Chondrocyte (in vitro differentiated cells): ENCODE results near the gene MTRF1. TPM values are rescaled to one million over a fixed set of nuclear protein-coding genes. Genes with fewer than 3 reads are reported as not detected.

Source experiments
- DNase-seq: peaks from one replicate; pipeline ENCODE4 v3.0.0; 2021; ENCODE audit warnings: mixed read lengths, low spot score
- H3K27ac Mint-ChIP-seq: one replicate; pipeline ENCODE4 v1.8.0; 2021; ENCODE audit warnings: mild to moderate bottlenecking, moderate library complexity, mixed read lengths; ENCODE audit not compliant: unreplicated experiment
- H3K27me3 Mint-ChIP-seq: 2 replicates; pipeline ENCODE4 v1.8.0; 2021; ENCODE audit warnings: low read depth, mixed read lengths
- H3K36me3 Mint-ChIP-seq: 2 replicates; pipeline ENCODE4 v1.8.0; 2021; ENCODE audit warnings: low read depth, mixed read lengths
- H3K4me1 Mint-ChIP-seq: 2 replicates; pipeline ENCODE4 v1.8.0; 2021; ENCODE audit warnings: low read depth, mild to moderate bottlenecking, mixed read lengths
- H3K4me3 Mint-ChIP-seq: one replicate; pipeline ENCODE4 v1.8.0; 2021; ENCODE audit warnings: mild to moderate bottlenecking, moderate library complexity, mixed read lengths; ENCODE audit not compliant: unreplicated experiment
- H3K9me3 Mint-ChIP-seq: 2 replicates; pipeline ENCODE4 v1.8.0; 2021; ENCODE audit warnings: low read depth, mixed read lengths
- total RNA-seq: library from RNA; stranded (reverse); gene quantifications from 3 replicates; pipeline ENCODE4 v1.2.1, GENCODE V29; 2021
- TF ChIP-seq, protein P1 (sequence below): fragments of 200-600 bp; sonication (generic); IDR thresholded peaks from 2 replicates; pipeline ENCODE4 v1.5.0; 2021; ENCODE audit warnings: antibody characterized with exemption, mild to moderate bottlenecking, moderate library complexity

The MTRF1 gene
- total RNA-seq, 1 donor from 2014 or later: 8.2 TPM

DNA sequence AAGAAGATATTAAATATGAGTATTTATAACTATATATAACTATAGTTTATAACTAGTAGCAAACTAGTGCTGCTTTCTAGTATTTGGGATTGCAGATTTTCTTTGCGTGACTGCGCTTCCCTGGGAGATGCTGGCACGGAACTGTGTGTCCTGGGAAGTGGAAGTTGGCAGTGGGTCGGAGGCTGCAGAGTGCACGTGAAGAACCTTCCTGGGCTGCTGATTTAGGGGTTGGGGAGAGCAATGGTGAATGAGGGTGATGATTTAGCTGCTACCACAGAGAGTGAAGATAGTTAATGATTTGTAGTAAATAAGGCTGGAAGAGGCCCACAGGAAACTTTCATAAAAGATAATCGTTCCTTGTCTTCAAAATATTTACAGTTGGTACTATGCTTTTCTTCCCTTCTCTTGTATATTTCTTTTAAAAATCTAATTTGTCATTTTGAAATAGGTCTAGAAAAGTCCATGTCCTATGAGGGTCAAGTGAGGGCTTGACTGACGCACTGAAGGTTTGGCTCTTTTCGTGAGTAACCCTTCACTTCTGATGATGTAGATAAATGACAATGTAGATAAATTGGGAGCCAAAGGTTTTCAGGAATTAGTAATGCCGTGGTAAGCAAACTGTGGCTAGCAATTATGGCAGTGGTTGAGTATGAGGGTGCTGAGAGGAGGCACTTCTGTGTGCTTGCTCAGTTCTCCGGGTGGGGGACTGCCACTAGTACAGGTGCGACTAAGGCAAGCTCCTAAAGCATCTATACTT, 44.7 kb upstream of the MTRF1 start:
- no peak overlapping the region for H3K27ac Mint-ChIP-seq
- peaks cover 27% of the 10 kb centered on the region for H3K4me1 Mint-ChIP-seq
- H3K27me3 Mint-ChIP-seq: no peaks in the 10 kb centered on the region
- DNase-seq: no peak
- H3K36me3 Mint-ChIP-seq: no peaks in the 10 kb centered on the region
- TF ChIP-seq, protein P1, sequence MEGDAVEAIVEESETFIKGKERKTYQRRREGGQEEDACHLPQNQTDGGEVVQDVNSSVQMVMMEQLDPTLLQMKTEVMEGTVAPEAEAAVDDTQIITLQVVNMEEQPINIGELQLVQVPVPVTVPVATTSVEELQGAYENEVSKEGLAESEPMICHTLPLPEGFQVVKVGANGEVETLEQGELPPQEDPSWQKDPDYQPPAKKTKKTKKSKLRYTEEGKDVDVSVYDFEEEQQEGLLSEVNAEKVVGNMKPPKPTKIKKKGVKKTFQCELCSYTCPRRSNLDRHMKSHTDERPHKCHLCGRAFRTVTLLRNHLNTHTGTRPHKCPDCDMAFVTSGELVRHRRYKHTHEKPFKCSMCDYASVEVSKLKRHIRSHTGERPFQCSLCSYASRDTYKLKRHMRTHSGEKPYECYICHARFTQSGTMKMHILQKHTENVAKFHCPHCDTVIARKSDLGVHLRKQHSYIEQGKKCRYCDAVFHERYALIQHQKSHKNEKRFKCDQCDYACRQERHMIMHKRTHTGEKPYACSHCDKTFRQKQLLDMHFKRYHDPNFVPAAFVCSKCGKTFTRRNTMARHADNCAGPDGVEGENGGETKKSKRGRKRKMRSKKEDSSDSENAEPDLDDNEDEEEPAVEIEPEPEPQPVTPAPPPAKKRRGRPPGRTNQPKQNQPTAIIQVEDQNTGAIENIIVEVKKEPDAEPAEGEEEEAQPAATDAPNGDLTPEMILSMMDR: no peak
- no peaks in the 10 kb centered on the region for H3K9me3 Mint-ChIP-seq
- no peak overlapping the region for H3K4me3 Mint-ChIP-seq

DNA sequence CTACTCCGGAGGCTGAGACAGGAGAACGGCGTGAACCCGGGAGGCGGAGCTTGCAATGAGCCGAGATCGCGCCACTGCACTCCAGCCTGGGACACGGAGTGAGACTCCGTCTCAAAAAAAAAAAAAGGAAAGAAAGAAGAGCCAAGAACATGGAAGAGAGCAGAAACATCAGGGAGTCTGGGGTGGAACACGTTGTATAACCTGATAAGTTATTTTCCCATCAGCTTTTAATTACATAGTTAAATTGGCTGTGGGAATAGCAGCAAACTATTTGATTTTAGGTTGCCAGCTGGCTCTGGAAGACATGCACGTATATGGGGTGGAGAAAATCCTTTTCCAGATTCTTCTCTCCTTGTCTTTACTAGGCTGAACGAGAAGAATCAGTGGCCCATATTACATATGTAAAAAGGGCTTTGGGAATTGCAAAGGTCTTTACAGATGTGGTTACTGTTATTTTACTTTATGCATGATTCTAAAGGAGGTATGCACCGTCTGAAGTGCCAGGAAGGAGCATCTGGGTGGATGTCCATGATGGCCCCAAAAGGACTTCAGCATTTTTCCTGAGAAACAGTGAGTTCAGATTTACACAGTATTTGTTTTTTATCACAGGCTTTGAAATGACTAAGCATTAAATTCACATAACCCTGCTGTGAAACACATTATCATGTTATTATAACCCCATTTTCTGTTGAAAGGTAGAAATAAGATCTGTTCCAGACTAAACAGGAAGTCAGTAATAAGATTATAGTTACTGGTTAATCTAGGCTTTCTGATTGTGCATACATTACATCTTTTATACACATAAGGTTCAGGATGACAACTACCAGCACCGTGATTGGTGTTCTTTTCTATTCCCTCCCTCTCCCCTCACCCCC, 43.1 kb upstream of the MTRF1 start:
- Mint-ChIP-seq H3K36me3 (no peaks in the 10 kb centered on the region), H3K4me3 (no peak overlapping the region), H3K27ac (peak overlapping the region; percentile 46), H3K4me1 (peaks cover 20% of the 10 kb centered on the region), H3K9me3 (no peaks in the 10 kb centered on the region), H3K27me3 (no peaks in the 10 kb centered on the region)
- no peak for DNase-seq
- TF ChIP-seq, protein P1: no peak

DNA sequence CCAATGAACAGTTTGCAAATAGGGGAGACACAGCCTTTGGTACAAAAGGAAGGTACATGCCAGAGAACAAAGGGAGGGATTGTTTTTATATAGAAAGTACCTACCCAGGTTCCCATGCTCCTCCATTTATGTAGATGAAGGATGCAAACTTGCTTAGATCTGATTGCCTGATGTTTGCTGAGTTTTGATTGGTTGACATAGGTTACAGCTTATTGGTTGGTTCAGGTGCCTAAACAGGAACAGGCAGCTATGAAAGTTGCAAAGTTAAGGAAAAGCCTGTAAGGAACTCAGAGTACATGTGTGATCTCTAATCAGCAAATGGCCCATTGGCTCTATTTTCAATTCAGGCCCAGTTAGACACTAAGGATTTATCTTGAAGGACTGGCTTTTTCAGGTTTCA, 41.2 kb upstream of the MTRF1 start:
- H3K36me3 Mint-ChIP-seq: no peaks in the 10 kb centered on the region
- H3K4me1 Mint-ChIP-seq: peaks cover 15% of the 10 kb centered on the region
- DNase-seq: no peak
- no peaks in the 10 kb centered on the region for H3K27me3 Mint-ChIP-seq
- no peaks in the 10 kb centered on the region for H3K9me3 Mint-ChIP-seq
- TF ChIP-seq, protein P1: no peak
- H3K27ac Mint-ChIP-seq: no peak overlapping the region
- H3K4me3 Mint-ChIP-seq: no peak overlapping the region

DNA sequence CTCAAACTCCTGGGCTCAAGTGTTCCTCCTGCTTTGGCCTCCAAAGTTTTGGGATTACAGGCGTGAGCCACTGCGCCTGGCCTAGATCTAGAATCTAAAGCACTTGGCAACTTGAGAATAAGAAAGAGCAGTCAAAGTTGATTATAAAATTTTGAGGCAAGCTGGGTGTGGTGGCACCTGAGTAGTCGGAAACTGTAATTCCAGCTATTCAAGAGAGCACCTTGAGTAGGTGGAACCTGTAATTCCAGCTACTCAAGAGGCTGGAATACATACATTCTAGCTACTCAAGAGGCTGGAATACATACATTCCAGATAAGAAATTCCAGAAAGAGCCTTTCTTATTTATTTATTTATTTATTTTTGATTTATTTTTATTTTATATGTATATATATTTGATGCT, 39.4 kb upstream of the MTRF1 start:
- H3K27me3 Mint-ChIP-seq: peaks cover 2% of the 10 kb centered on the region
- peaks cover 15% of the 10 kb centered on the region for H3K4me1 Mint-ChIP-seq
- H3K27ac Mint-ChIP-seq: no peak overlapping the region
- no peak overlapping the region for H3K4me3 Mint-ChIP-seq
- no peaks in the 10 kb centered on the region for H3K9me3 Mint-ChIP-seq
- TF ChIP-seq, protein P1: no peak
- no peaks in the 10 kb centered on the region for H3K36me3 Mint-ChIP-seq
- no peak for DNase-seq

DNA sequence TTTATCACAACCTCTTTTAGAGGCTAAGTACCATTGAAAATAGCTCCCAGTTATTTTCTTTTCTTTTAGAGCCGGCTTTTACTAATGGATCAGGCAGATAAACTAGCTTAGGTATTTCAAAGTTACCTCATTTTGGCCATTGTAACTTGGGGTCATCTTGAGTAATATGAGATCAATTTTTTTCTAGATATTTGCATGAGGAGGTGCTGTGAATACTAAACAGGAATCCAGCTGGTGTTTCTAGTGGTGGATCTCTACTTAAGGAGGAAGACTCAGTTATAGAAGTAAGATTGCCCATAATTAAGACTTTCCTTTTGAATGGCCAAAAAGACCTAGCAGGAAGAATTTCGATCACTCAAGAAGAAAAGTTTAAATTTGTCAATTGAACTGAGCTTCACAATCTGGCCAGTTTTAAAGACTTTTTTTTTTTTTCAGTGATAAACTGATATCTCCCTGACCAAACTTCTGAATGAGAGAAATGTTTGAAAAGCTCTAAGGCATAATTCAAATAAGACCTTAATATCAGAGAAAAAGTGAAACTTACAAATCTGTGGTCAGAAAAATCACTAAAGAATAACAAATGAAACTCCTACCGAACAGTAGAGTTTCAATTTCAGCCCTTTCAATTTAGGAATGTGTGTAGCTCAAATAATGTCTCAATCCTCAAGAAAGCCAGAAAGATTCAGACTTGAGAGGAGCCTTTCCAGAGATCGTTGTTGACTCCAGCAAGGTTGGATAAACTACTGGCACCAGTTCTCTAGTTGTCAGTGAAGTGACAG, 36.1 kb upstream of the MTRF1 start:
- no peak overlapping the region for H3K4me3 Mint-ChIP-seq
- H3K27me3 Mint-ChIP-seq: peaks cover 5% of the 10 kb centered on the region
- no peak for DNase-seq
- no peaks in the 10 kb centered on the region for H3K4me1 Mint-ChIP-seq
- peaks cover 1% of the 10 kb centered on the region for H3K36me3 Mint-ChIP-seq
- TF ChIP-seq, protein P1: no peak
- H3K9me3 Mint-ChIP-seq: no peaks in the 10 kb centered on the region
- H3K27ac Mint-ChIP-seq: no peak overlapping the region
